Thyroid gland (tissue), 4 donors: ENCODE data around the gene CREB3L1. TPM values are rescaled to one million over a fixed set of nuclear protein-coding genes. Genes with fewer than 3 reads are reported as not detected.
A peak's percentile ranks its signal among the peaks of the same experiment; 100 is the strongest.

Experiments used
- DNase-seq, 2 donors: peaks; one replicate each; pipeline ENCODE4 v3.0.0-alpha.2; 2019
- H3K27ac ChIP-seq, 3 donors: fragments of 200-600 bp; sonication (generic); 1 replicate in 2 of 3; 2 replicates in 1 of 3; pipeline ENCODE4 v1.5.1; 2016 to 2019; ENCODE audit warnings: mild to moderate bottlenecking in 1 of 3, moderate library complexity in 1 of 3
- H3K27me3 ChIP-seq: fragments of 200-600 bp; sonication (generic); one replicate; pipeline ENCODE4 v1.5.1; 2019
- H3K36me3 ChIP-seq, 2 donors: fragments of 200-600 bp; sonication (generic); one replicate each; pipeline ENCODE4 v1.5.1; 2016 to 2019
- H3K4me1 ChIP-seq, 2 donors: fragments of 200-600 bp; sonication (generic); one replicate each; pipeline ENCODE4 v1.5.1; 2017 to 2019
- H3K4me3 ChIP-seq, 3 donors: fragments of 200-600 bp; sonication (generic); replicated peaks in 1 of 3; 1 replicate in 2 of 3; 2 replicates in 1 of 3; pipeline ENCODE4 v1.5.1; 2016; ENCODE audit warnings: mild to moderate bottlenecking in 1 of 3
- H3K9me3 ChIP-seq: fragments of 200-600 bp; sonication (generic); one replicate; pipeline ENCODE4 v1.5.1; 2017
- CTCF ChIP-seq, 6 experiments: fragments of 200-600 bp in 3 of 6; fragments of 450-650 bp in 3 of 6; sonication (generic) in 3 of 6; IDR thresholded peaks; one replicate each; pipeline ENCODE4 v1.5.1; 2016 to 2019; ENCODE audit warnings: antibody characterized with exemption in 6 of 6, mild to moderate bottlenecking in 2 of 6, inconsistent platforms in 1 of 6, moderate library complexity in 1 of 6
- POLR2A ChIP-seq, 2 donors: fragments of 450-650 bp; IDR thresholded peaks; one replicate each; pipeline ENCODE4 v1.6.1; 2017; ENCODE audit warnings: antibody characterized with exemption in 2 of 2, mild to moderate bottlenecking in 2 of 2, moderate library complexity in 1 of 2
- WGBS, 2 donors: methylation state at CpG; one replicate each; pipeline ENCODE4 v1.1.5; 2017; 5-methylcytosine and 5-hydroxymethylcytosine counted together
- intact Hi-C: fragments of 100-400 bp; cut with DNase I; formaldehyde crosslinking; loops from one replicate; pipeline ENCODE4 v1.15.1; 2023
- total RNA-seq, 4 donors: library from RNA; depleted of rRNA; stranded (reverse); fragments of >200 nt; gene quantifications; one replicate each; pipeline ENCODE4 v1.2.3, GENCODE V29; 2016

The CREB3L1 gene
- total RNA-seq, 4 donors from 2014 or later = 0.88 to 3.1 (median 2.1) TPM

- Histone ChIP-seq H3K4me3 (no peak overlapping the region), H3K36me3 (no peaks in the 10 kb centered on the region), H3K27me3 (no peaks in the 10 kb centered on the region), H3K4me1 (no peaks in the 10 kb centered on the region), H3K27ac (no peak overlapping the region), H3K9me3 (no peaks in the 10 kb centered on the region)
- WGBS, 2 donors = 84 to 90% methylated on average over 5 of the region's 5 CpGs
- TF ChIP-seq CTCF (IDR thresholded peaks at IDR 0.05) = no peak
- TF ChIP-seq POLR2A (IDR thresholded peaks at IDR 0.05) = no peak
- intact Hi-C loops = no loop called here
- no peak for DNase-seq
These were observed 28.9 kb downstream of the CREB3L1 start for GRCh38 chr11:46306296-46306853.

- DNase-seq = no peak
- Histone ChIP-seq H3K27me3 (no peaks in the 10 kb centered on the region), H3K4me1 (no peaks in the 10 kb centered on the region), H3K4me3 (no peak overlapping the region), H3K9me3 (no peaks in the 10 kb centered on the region), H3K36me3 (no peaks in the 10 kb centered on the region), H3K27ac (no peak overlapping the region)
- intact Hi-C loops = no loop called here
- TF ChIP-seq CTCF (IDR thresholded peaks at IDR 0.05) (no peak), POLR2A (IDR thresholded peaks at IDR 0.05) (no peak)
- WGBS, 2 donors = 81 to 87% methylated on average over 3 of the region's 3 CpGs
These were observed 29.9 kb downstream of the CREB3L1 start for GRCh38 chr11:46307369-46307768.

- no peak overlapping the region for H3K27ac ChIP-seq
- H3K9me3 ChIP-seq = no peaks in the 10 kb centered on the region
- no peaks in the 10 kb centered on the region for H3K4me1 ChIP-seq
- no peaks in the 10 kb centered on the region for H3K27me3 ChIP-seq
- no peak for DNase-seq
- H3K4me3 ChIP-seq = no peak overlapping the region
- TF ChIP-seq CTCF (IDR thresholded peaks at IDR 0.05) (no peak), POLR2A (IDR thresholded peaks at IDR 0.05) (no peak)
- 62 to 63% methylated on average over 13 to 14 of the region's 14 CpGs for WGBS, 2 donors
- intact Hi-C loops = no loop called here
- no peaks in the 10 kb centered on the region for H3K36me3 ChIP-seq
These were observed 30.4 kb downstream of the CREB3L1 start for GRCh38 chr11:46307785-46308341.

GRCh38 chr11:46308631-46309419 lies 31.4 kb downstream of the CREB3L1 start:
- TF ChIP-seq POLR2A (IDR thresholded peaks at IDR 0.05) (no peak), CTCF (IDR thresholded peaks at IDR 0.05) (peak; percentile 78 to 84 (median 82))
- Histone ChIP-seq H3K9me3 (no peaks in the 10 kb centered on the region), H3K36me3 (no peaks in the 10 kb centered on the region), H3K27ac (no peak overlapping the region), H3K4me3 (no peak overlapping the region), H3K27me3 (no peaks in the 10 kb centered on the region), H3K4me1 (no peaks in the 10 kb centered on the region)
- intact Hi-C loops = no loop called here
- WGBS, 2 donors = 26 to 70% methylated on average over 4 to 12 of the region's 12 CpGs
- DNase-seq = peak; percentile 77

GRCh38 chr11:46309814-46310259 lies 32.4 kb downstream of the CREB3L1 start:
- intact Hi-C loops = loop anchor here (2.0 kb wide), 1 partner anchor 71 kb away; no protein-coding TSS in a partner anchor
- WGBS, 2 donors = 67 to 77% methylated on average over 4 of the region's 4 CpGs
- TF ChIP-seq CTCF (IDR thresholded peaks at IDR 0.05) (no peak), POLR2A (IDR thresholded peaks at IDR 0.05) (no peak)

More at GRCh38 chr11:46309814-46310259, 32.4 kb downstream of the CREB3L1 start:
- Histone ChIP-seq H3K27me3 (no peaks in the 10 kb centered on the region), H3K9me3 (no peaks in the 10 kb centered on the region), H3K4me3 (no peak overlapping the region), H3K4me1 (no peaks in the 10 kb centered on the region), H3K27ac (no peak overlapping the region), H3K36me3 (no peaks in the 10 kb centered on the region)
- DNase-seq = no peak
